Measurements from ENCODE around the gene YIF1A.

Gene YIF1A

GRCh38 chr11:66293352-66293751 lies 4.4 kb upstream of the YIF1A start:
- H3K9ac ChIP-seq (ENCODE audit: low read length in 5 of 5), result no peak overlapping the region
- H3K9me3 ChIP-seq (ENCODE audit: control insufficient read depth in 5 of 5, low read length in 5 of 5), result no peaks in the 10 kb centered on the region
- H3K27me3 ChIP-seq (ENCODE audit: control insufficient read depth in 5 of 5, insufficient read depth in 4 of 5, low read length in 5 of 5), result peaks cover 27 to 46% (median 37%) of the 10 kb centered on the region in 5 donors
- H3K36me3 ChIP-seq (ENCODE audit: control insufficient read depth in 5 of 5, insufficient read depth in 5 of 5, low read length in 5 of 5), result no peaks in the 10 kb centered on the region
- H3K4me1 ChIP-seq (ENCODE audit: control insufficient read depth in 5 of 5, insufficient read depth in 5 of 5, low read length in 5 of 5), result peaks cover 2 to 25% (median 17%) of the 10 kb centered on the region in 5 donors
- H3K4me3 ChIP-seq (ENCODE audit: low read depth in 1 of 5, low read length in 5 of 5), result no peak overlapping the region
- H3K27ac ChIP-seq (ENCODE audit: low read depth, low read length), result no peak overlapping the region

DNA sequence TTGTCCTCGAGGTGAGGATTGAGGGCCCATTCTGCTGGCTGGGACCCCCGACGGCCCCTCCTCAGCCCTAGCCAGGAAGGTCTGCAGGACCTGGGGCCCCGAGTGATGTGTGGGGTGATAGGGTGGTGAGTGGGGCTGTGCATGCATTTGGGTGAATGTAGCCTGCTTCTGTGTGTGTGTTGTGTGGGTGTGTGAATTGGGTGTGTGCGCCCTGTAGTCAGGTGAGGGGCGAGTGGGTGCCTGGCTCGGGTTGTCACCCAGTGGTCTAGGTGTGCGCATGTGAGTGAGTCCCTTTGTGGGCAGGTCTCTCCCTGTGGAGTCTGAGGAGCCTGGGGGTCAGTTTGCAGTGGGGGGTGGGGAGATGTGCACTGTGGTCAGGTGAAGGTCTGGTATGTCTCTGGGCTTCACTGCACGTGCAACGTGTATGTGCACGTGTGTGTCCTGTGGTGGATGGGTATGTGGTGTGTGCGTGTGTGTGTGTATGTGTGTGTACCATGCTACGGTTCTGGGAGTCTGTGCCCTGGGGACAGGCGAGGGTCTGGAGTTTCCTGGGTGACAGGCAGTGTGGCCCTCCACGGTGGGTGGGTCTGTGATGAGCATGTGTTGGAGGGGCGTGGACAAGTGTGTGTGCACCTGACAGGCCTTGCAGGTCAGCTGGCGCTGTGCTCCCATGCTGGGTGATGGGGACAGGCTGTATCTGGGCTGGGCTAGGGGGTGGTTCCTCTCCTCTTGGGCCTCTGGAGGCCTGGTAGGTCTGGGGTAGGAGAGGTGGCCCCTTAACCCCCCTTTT lies 3.8 kb upstream of the YIF1A start:
- peaks cover 27 to 46% (median 37%) of the 10 kb centered on the region in 5 donors for H3K27me3 ChIP-seq (ENCODE audit: control insufficient read depth in 5 of 5, insufficient read depth in 4 of 5, low read length in 5 of 5)
- H3K36me3 ChIP-seq (ENCODE audit: control insufficient read depth in 5 of 5, insufficient read depth in 5 of 5, low read length in 5 of 5), result no peaks in the 10 kb centered on the region
- H3K4me1 ChIP-seq (ENCODE audit: control insufficient read depth in 5 of 5, insufficient read depth in 5 of 5, low read length in 5 of 5), result peaks cover 2 to 31% (median 23%) of the 10 kb centered on the region in 5 donors
- H3K27ac ChIP-seq (ENCODE audit: low read depth, low read length), result no peak overlapping the region
- H3K9ac ChIP-seq (ENCODE audit: low read length in 5 of 5), result no peak overlapping the region
- no peaks in the 10 kb centered on the region for H3K9me3 ChIP-seq (ENCODE audit: control insufficient read depth in 5 of 5, low read length in 5 of 5)
- H3K4me3 ChIP-seq (ENCODE audit: low read depth in 1 of 5, low read length in 5 of 5), result peak overlapping the region in 1 of 5 donors; percentile 48

DNA sequence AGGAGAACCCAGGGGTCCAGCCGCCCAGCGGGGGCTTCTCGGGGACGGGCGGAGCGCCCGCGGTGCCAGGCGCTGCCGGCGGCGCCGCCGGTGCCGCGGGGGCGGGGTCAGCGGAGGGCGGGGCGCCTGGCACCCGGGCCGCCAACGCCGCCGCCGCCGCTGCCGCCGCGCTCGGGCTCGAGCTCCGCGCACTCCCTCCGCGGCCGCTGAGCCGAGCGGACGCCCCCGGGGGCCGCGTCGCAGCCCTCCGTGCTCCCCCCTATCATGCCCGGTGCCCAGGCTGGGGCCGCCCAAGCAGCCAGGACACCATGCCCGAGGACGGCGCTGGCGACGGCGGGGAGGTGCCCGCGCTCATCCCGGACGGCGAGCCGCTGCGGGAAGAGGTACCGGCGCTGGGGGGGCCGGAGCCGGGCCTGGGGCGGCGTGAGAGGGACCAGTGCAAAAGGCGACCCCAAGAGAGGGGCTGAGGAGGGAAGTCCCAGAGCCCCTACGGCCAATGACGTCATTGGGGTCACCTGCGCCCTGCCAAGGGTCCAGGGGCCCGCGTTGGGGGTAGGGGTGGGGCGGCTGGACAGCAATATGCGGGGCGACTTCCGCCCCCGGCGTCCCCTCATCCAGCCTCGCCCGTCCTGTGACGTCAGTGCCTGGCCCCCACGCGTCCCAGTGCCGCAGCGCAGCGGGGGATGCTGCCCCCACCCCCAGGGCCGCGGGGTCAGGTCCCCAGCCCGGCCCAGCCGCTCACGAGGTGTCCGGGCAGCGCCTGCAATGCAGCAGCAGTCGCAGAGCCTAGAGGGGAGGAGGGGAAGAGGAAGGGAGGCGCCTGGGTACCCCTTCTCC lies 3.0 kb upstream of the YIF1A start, which contains the start of gene TMEM151A:
TSS of gene TMEM151A (plus strand) at position 189 of the 837 bp plus-strand sequence. CDS start at position 309, 120 bp downstream.
- Histone ChIP-seq H3K27me3 (ENCODE audit: control insufficient read depth in 5 of 5, insufficient read depth in 4 of 5, low read length in 5 of 5) (peaks cover 27 to 46% (median 37%) of the 10 kb centered on the region in 5 donors), H3K36me3 (ENCODE audit: control insufficient read depth in 5 of 5, insufficient read depth in 5 of 5, low read length in 5 of 5) (peaks cover 0 to 3% (median 0%) of the 10 kb centered on the region in 5 donors), H3K4me1 (ENCODE audit: control insufficient read depth in 5 of 5, insufficient read depth in 5 of 5, low read length in 5 of 5) (peaks cover 3 to 38% (median 31%) of the 10 kb centered on the region in 5 donors), H3K9ac (ENCODE audit: low read length in 5 of 5) (no peak within 1 kb of the TSS), H3K9me3 (ENCODE audit: control insufficient read depth in 5 of 5, low read length in 5 of 5) (no peaks in the 10 kb centered on the region), H3K4me3 (ENCODE audit: low read depth in 1 of 5, low read length in 5 of 5) (peak within 1 kb of the TSS in 2 of 5 donors; percentile 18 to 48), H3K27ac (ENCODE audit: low read depth, low read length) (no peak within 1 kb of the TSS)

GRCh38 chr11:66291303-66291705 lies 2.4 kb upstream of the YIF1A start:
- Histone ChIP-seq H3K36me3 (ENCODE audit: control insufficient read depth in 5 of 5, insufficient read depth in 5 of 5, low read length in 5 of 5) (peaks cover 0 to 7% (median 0%) of the 10 kb centered on the region in 5 donors), H3K4me1 (ENCODE audit: control insufficient read depth in 5 of 5, insufficient read depth in 5 of 5, low read length in 5 of 5) (peaks cover 3 to 39% (median 31%) of the 10 kb centered on the region in 5 donors), H3K27me3 (ENCODE audit: control insufficient read depth in 5 of 5, insufficient read depth in 4 of 5, low read length in 5 of 5) (peaks cover 27 to 44% (median 37%) of the 10 kb centered on the region in 5 donors), H3K27ac (ENCODE audit: low read depth, low read length) (no peak overlapping the region), H3K4me3 (ENCODE audit: low read depth in 1 of 5, low read length in 5 of 5) (no peak overlapping the region), H3K9me3 (ENCODE audit: control insufficient read depth in 5 of 5, low read length in 5 of 5) (no peaks in the 10 kb centered on the region), H3K9ac (ENCODE audit: low read length in 5 of 5) (no peak overlapping the region)

DNA sequence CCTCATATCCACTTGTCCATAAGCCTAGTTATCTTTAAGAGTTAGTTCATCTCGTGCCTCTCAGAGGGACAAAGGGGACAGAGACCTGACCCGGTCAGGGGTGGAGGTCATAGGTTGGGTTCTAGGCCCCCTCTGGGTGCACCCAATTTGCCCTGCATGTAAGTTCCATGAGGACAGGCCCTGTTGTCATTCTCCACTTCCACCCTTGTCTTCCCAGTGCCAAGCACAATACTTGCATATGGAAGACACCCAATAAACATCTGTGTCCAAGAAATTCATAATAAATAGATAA lies 1.3 kb upstream of the YIF1A start:
- Histone ChIP-seq H3K36me3 (ENCODE audit: control insufficient read depth in 5 of 5, insufficient read depth in 5 of 5, low read length in 5 of 5) (peaks cover 0 to 14% (median 0%) of the 10 kb centered on the region in 5 donors), H3K27ac (ENCODE audit: low read depth, low read length) (no peak overlapping the region), H3K4me3 (ENCODE audit: low read depth in 1 of 5, low read length in 5 of 5) (no peak overlapping the region), H3K9ac (ENCODE audit: low read length in 5 of 5) (no peak overlapping the region), H3K4me1 (ENCODE audit: control insufficient read depth in 5 of 5, insufficient read depth in 5 of 5, low read length in 5 of 5) (peaks cover 3 to 43% (median 31%) of the 10 kb centered on the region in 5 donors), H3K27me3 (ENCODE audit: control insufficient read depth in 5 of 5, insufficient read depth in 4 of 5, low read length in 5 of 5) (peaks cover 27 to 37% (median 34%) of the 10 kb centered on the region in 5 donors), H3K9me3 (ENCODE audit: control insufficient read depth in 5 of 5, low read length in 5 of 5) (no peaks in the 10 kb centered on the region)

DNA sequence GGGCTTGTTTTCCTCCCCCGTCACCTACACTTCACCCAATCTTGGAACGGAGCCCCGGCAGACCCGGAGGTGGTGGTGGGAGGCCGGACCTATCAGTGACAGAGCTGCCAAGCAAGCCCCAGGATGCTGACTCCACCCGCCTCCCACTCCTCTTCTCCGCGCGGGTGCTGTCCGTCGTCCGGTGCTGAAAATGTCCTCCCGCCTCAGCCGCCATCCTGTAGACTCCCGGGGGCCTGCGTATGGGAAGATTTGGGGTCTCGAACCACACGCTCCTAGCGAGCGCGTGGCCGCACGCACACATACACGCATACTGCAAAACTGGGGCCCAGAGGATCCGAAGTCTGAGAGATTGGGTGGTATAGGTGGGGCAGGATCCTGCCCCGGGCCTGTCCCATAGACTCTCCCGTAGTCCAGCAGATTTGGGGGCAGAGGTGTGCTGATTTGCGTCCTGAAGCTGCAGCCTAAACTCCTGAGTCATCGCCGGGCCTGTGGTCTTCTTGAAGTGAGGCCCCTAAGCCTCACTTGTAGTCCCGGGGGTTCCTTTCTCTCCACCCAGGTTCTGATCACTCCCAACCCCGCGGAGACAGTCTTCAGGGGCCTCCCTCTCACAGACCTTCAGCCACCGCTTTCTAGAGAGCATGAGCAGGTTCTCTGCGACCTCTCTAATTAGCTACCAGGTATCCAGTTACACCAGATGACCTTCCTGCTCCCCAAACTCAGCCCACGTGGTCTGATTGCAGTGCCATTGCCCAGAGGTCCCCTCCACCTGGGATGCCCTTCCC lies 796 bp upstream of the YIF1A start:
- H3K27me3 ChIP-seq (ENCODE audit: control insufficient read depth in 5 of 5, insufficient read depth in 4 of 5, low read length in 5 of 5), result peaks cover 27 to 35% (median 32%) of the 10 kb centered on the region in 5 donors
- peaks cover 3 to 43% (median 31%) of the 10 kb centered on the region in 5 donors for H3K4me1 ChIP-seq (ENCODE audit: control insufficient read depth in 5 of 5, insufficient read depth in 5 of 5, low read length in 5 of 5)
- peak overlapping the region; percentile 80 to 90 (median 89) for H3K4me3 ChIP-seq (ENCODE audit: low read depth in 1 of 5, low read length in 5 of 5)
- H3K9ac ChIP-seq (ENCODE audit: low read length in 5 of 5), result peak overlapping the region in 4 of 5 donors; percentile 36 to 94 (median 58)
- H3K9me3 ChIP-seq (ENCODE audit: control insufficient read depth in 5 of 5, low read length in 5 of 5), result no peaks in the 10 kb centered on the region
- H3K36me3 ChIP-seq (ENCODE audit: control insufficient read depth in 5 of 5, insufficient read depth in 5 of 5, low read length in 5 of 5), result peaks cover 0 to 19% (median 4%) of the 10 kb centered on the region in 5 donors
- H3K27ac ChIP-seq (ENCODE audit: low read depth, low read length), result peak overlapping the region; percentile 74

DNA sequence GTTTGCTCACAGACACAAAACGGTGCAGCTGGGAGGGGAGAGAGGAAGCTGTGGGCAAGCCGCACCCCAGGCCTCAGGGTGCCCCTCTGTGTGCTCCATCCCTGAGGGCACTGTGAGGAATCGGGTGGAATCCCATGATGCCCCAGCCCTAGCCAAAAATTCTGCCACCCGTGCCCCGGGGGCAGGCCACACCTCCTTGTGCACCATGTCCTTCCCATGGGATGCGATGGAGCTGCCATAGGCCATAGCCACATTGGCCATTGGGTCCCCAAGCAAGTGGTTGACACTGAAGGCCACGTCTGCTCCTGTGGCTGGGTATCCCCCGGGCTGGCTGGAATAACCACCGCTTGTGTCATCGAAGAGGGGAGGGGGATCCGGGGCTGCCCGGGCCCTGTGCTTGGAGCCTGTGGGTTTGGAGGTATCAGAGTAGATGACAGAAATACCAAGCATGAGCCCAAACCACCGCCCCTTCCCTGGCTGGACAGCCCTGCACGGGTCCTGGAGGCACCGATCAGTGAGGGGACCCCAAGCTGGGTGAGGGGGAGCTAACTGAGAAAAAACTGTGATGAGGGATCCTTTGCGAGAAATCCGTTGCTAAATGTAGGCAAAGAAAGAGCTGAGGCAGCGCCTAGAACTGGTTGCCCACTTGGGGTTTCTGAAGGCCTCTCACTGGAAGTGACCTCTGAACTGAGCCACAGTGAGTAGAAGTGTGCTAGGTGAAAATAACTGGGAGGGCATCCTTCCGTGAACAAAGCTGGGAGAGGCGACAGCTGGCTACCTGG lies 863 bp downstream of the YIF1A start:
- peak overlapping the region; percentile 73 to 94 (median 87) for H3K9ac ChIP-seq (ENCODE audit: low read length in 5 of 5)
- H3K4me3 ChIP-seq (ENCODE audit: low read depth in 1 of 5, low read length in 5 of 5), result peak overlapping the region; percentile 80 to 96 (median 89)
- H3K36me3 ChIP-seq (ENCODE audit: control insufficient read depth in 5 of 5, insufficient read depth in 5 of 5, low read length in 5 of 5), result peaks cover 0 to 28% (median 11%) of the 10 kb centered on the region in 5 donors
- peak overlapping the region; percentile 90 for H3K27ac ChIP-seq (ENCODE audit: low read depth, low read length)
- no peaks in the 10 kb centered on the region for H3K9me3 ChIP-seq (ENCODE audit: control insufficient read depth in 5 of 5, low read length in 5 of 5)
- H3K27me3 ChIP-seq (ENCODE audit: control insufficient read depth in 5 of 5, insufficient read depth in 4 of 5, low read length in 5 of 5), result peaks cover 14 to 20% (median 16%) of the 10 kb centered on the region in 5 donors
- H3K4me1 ChIP-seq (ENCODE audit: control insufficient read depth in 5 of 5, insufficient read depth in 5 of 5, low read length in 5 of 5), result peaks cover 3 to 43% (median 31%) of the 10 kb centered on the region in 5 donors

DNA sequence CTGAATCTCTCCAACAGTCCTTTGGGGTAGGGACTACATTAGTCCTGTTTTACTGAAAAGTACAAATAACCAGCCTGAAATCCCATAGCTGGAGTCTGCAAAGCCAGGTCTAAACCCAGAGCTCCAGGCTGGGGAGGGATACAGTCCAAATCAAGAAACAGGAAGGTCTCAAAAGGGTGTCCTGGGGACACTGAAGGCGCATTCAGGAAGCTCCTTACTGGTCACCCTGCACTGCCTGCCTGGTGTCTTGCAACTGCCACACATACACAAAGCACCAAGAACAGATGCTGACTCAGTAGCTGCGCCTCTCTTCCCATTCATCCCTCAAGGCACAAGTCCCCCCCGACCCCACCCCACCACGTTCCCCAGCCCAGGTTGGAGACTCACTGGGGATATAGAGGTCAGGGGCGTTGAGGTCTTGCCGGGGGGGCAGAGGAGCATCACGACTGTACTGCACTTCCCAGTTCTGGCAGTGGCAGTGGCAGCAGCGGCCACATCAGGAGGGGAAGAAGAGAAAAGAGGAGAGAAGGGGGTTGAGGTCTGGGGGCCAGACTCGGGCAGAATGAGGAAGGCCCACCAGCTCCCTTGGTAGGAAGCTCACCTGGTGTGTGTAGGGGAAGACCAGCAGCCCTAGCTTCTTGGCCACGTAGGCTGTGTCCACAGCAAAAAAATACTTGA lies 1.6 kb downstream of the YIF1A start:
- Histone ChIP-seq H3K36me3 (ENCODE audit: control insufficient read depth in 5 of 5, insufficient read depth in 5 of 5, low read length in 5 of 5) (peaks cover 0 to 28% (median 11%) of the 10 kb centered on the region in 5 donors), H3K4me3 (ENCODE audit: low read depth in 1 of 5, low read length in 5 of 5) (peak overlapping the region in 3 of 5 donors; percentile 80 to 90 (median 86)), H3K9ac (ENCODE audit: low read length in 5 of 5) (peak overlapping the region in 2 of 5 donors; percentile 93 to 94), H3K9me3 (ENCODE audit: control insufficient read depth in 5 of 5, low read length in 5 of 5) (no peaks in the 10 kb centered on the region), H3K27ac (ENCODE audit: low read depth, low read length) (no peak overlapping the region), H3K4me1 (ENCODE audit: control insufficient read depth in 5 of 5, insufficient read depth in 5 of 5, low read length in 5 of 5) (peaks cover 3 to 49% (median 35%) of the 10 kb centered on the region in 5 donors), H3K27me3 (ENCODE audit: control insufficient read depth in 5 of 5, insufficient read depth in 4 of 5, low read length in 5 of 5) (peaks cover 7 to 13% (median 8%) of the 10 kb centered on the region in 5 donors)

All from subcutaneous abdominal adipose tissue (tissue), 5 donors.